Measurements from ENCODE around the gene PXK.

- TF ChIP-seq CTCF (IDR thresholded peaks at IDR 0.05) (no peak), EZH2phosphoT487 (IDR thresholded peaks at IDR 0.05) (no peak)
Observed at GRCh38 chr3:58418227-58418626, 85.5 kb downstream of the PXK start.
